ENCODE data around the gene MAB21L3.

MAB21L3 gene

GRCh38 chr1:116153692-116154031 is 42.5 kb downstream of the MAB21L3 start:
- H3K23ac ChIP-seq (ENCODE audit: low read length in 2 of 2) = no peak overlapping the region
- H3K36me3 ChIP-seq (ENCODE audit: control insufficient read depth in 1 of 2, insufficient read depth in 2 of 2, low read depth in 1 of 2, low read length in 2 of 2) = no peaks in the 10 kb centered on the region
- no peak overlapping the region for H3K18ac ChIP-seq (ENCODE audit: low read depth in 1 of 2, low read length in 2 of 2)
- DNase-seq = no peak
- no peak overlapping the region for H3K27ac ChIP-seq (ENCODE audit: low read length, poor library complexity, severe bottlenecking)
- H4K8ac ChIP-seq (ENCODE audit: low read length) = no peak overlapping the region
- peaks cover 8% of the 10 kb centered on the region for H3K4me1 ChIP-seq (ENCODE audit: control insufficient read depth, insufficient read depth, low read depth, low read length)
- H2AFZ ChIP-seq (ENCODE audit: low read depth, low read length) = no peak overlapping the region
- H3K9ac ChIP-seq (ENCODE audit: low read length) = no peak overlapping the region
- H3K14ac ChIP-seq (ENCODE audit: low read length in 2 of 2) = no peak overlapping the region
- no peak overlapping the region for H2BK12ac ChIP-seq (ENCODE audit: low read length in 2 of 2)
- no peak overlapping the region for H2AK5ac ChIP-seq (ENCODE audit: low read length, severe bottlenecking)
- H2BK5ac ChIP-seq (ENCODE audit: low read depth, low read length, poor library complexity, severe bottlenecking) = no peak overlapping the region
- H3K79me1 ChIP-seq (replicated peaks; ENCODE audit: low read length, poor library complexity, severe bottlenecking) = no peaks in the 10 kb centered on the region
- no peak overlapping the region for H3K4me2 ChIP-seq (ENCODE audit: low read length, poor library complexity, severe bottlenecking)
- H3K9me3 ChIP-seq (ENCODE audit: control insufficient read depth, low read length) = no peaks in the 10 kb centered on the region
- no peak overlapping the region for H2BK15ac ChIP-seq (ENCODE audit: low read depth, poor library complexity, severe bottlenecking)
- H2BK120ac ChIP-seq (ENCODE audit: low read depth, low read length) = no peak overlapping the region
- H4K91ac ChIP-seq (ENCODE audit: low read length) = no peak overlapping the region
- H3K4ac ChIP-seq (ENCODE audit: low read depth in 1 of 2, low read length in 2 of 2) = no peak overlapping the region
- H3K4me3 ChIP-seq (ENCODE audit: insufficient read depth in 1 of 2, low read depth in 1 of 2, low read length in 2 of 2) = no peak overlapping the region
- H3K27me3 ChIP-seq (ENCODE audit: control insufficient read depth in 1 of 2, insufficient read depth in 1 of 2, low read length in 2 of 2) = peaks cover 0 to 3% of the 10 kb centered on the region in 2 experiments

GRCh38 chr1:116154536-116154935 is 43.3 kb downstream of the MAB21L3 start:
- no peaks in the 10 kb centered on the region for H3K79me1 ChIP-seq (replicated peaks; ENCODE audit: low read length, poor library complexity, severe bottlenecking)
- 88% methylated on average over 4 of the region's 4 CpGs for WGBS
- no peak overlapping the region for H3K27ac ChIP-seq (ENCODE audit: low read length, poor library complexity, severe bottlenecking)
- no peak overlapping the region for H2BK120ac ChIP-seq (ENCODE audit: low read depth, low read length)
- no peak overlapping the region for H3K4ac ChIP-seq (ENCODE audit: low read depth in 1 of 2, low read length in 2 of 2)
- no peak overlapping the region for H4K91ac ChIP-seq (ENCODE audit: low read length)
- no peak overlapping the region for H3K4me2 ChIP-seq (ENCODE audit: low read length, poor library complexity, severe bottlenecking)
- no peak overlapping the region for H2AK5ac ChIP-seq (ENCODE audit: low read length, severe bottlenecking)
- H2BK5ac ChIP-seq (ENCODE audit: low read depth, low read length, poor library complexity, severe bottlenecking) = no peak overlapping the region
- no peak overlapping the region for H3K23ac ChIP-seq (ENCODE audit: low read length in 2 of 2)
- H4K8ac ChIP-seq (ENCODE audit: low read length) = no peak overlapping the region
- H3K18ac ChIP-seq (ENCODE audit: low read depth in 1 of 2, low read length in 2 of 2) = no peak overlapping the region
- H3K9ac ChIP-seq (ENCODE audit: low read length) = no peak overlapping the region
- no peak overlapping the region for H3K14ac ChIP-seq (ENCODE audit: low read length in 2 of 2)
- H2AFZ ChIP-seq (ENCODE audit: low read depth, low read length) = no peak overlapping the region
- H3K4me3 ChIP-seq (ENCODE audit: insufficient read depth in 1 of 2, low read depth in 1 of 2, low read length in 2 of 2) = no peak overlapping the region
- peaks cover 3% of the 10 kb centered on the region for H3K9me3 ChIP-seq (ENCODE audit: control insufficient read depth, low read length)
- H2BK12ac ChIP-seq (ENCODE audit: low read length in 2 of 2) = no peak overlapping the region
- peaks cover 0 to 3% of the 10 kb centered on the region in 2 experiments for H3K27me3 ChIP-seq (ENCODE audit: control insufficient read depth in 1 of 2, insufficient read depth in 1 of 2, low read length in 2 of 2)
- H3K36me3 ChIP-seq (ENCODE audit: control insufficient read depth in 1 of 2, insufficient read depth in 2 of 2, low read depth in 1 of 2, low read length in 2 of 2) = no peaks in the 10 kb centered on the region
- DNase-seq = no peak
- H3K4me1 ChIP-seq (ENCODE audit: control insufficient read depth, insufficient read depth, low read depth, low read length) = peaks cover 8% of the 10 kb centered on the region
- no peak overlapping the region for H2BK15ac ChIP-seq (ENCODE audit: low read depth, poor library complexity, severe bottlenecking)

GRCh38 chr1:116157096-116157495 is 45.9 kb downstream of the MAB21L3 start:
- H3K9ac ChIP-seq (ENCODE audit: low read length) = no peak overlapping the region

GRCh38 chr1:116159177-116159576 is 48.0 kb downstream of the MAB21L3 start:
- no peak overlapping the region for H4K91ac ChIP-seq (ENCODE audit: low read length)
- no peak for DNase-seq
- no peaks in the 10 kb centered on the region for H3K36me3 ChIP-seq (ENCODE audit: control insufficient read depth in 1 of 2, insufficient read depth in 2 of 2, low read depth in 1 of 2, low read length in 2 of 2)
- peaks cover 0 to 7% of the 10 kb centered on the region in 2 experiments for H3K27me3 ChIP-seq (ENCODE audit: control insufficient read depth in 1 of 2, insufficient read depth in 1 of 2, low read length in 2 of 2)
- no peak overlapping the region for H2BK5ac ChIP-seq (ENCODE audit: low read depth, low read length, poor library complexity, severe bottlenecking)
- H3K4me1 ChIP-seq (ENCODE audit: control insufficient read depth, insufficient read depth, low read depth, low read length) = no peaks in the 10 kb centered on the region
- peaks cover 3% of the 10 kb centered on the region for H3K9me3 ChIP-seq (ENCODE audit: control insufficient read depth, low read length)
- no peaks in the 10 kb centered on the region for H3K79me1 ChIP-seq (replicated peaks; ENCODE audit: low read length, poor library complexity, severe bottlenecking)
- no peak overlapping the region for H3K4me2 ChIP-seq (ENCODE audit: low read length, poor library complexity, severe bottlenecking)
- H3K23ac ChIP-seq (ENCODE audit: low read length in 2 of 2) = no peak overlapping the region
- no peak overlapping the region for H2BK15ac ChIP-seq (ENCODE audit: low read depth, poor library complexity, severe bottlenecking)
- no peak overlapping the region for H2BK12ac ChIP-seq (ENCODE audit: low read length in 2 of 2)
- no peak overlapping the region for H3K14ac ChIP-seq (ENCODE audit: low read length in 2 of 2)
- no peak overlapping the region for H3K9ac ChIP-seq (ENCODE audit: low read length)
- no peak overlapping the region for H3K4me3 ChIP-seq (ENCODE audit: insufficient read depth in 1 of 2, low read depth in 1 of 2, low read length in 2 of 2)
- H3K4ac ChIP-seq (ENCODE audit: low read depth in 1 of 2, low read length in 2 of 2) = no peak overlapping the region
- H3K27ac ChIP-seq (ENCODE audit: low read length, poor library complexity, severe bottlenecking) = no peak overlapping the region
- no peak overlapping the region for H2AK5ac ChIP-seq (ENCODE audit: low read length, severe bottlenecking)
- WGBS = no CpG with 5 or more reads among the region's 1 CpG
- H3K18ac ChIP-seq (ENCODE audit: low read depth in 1 of 2, low read length in 2 of 2) = no peak overlapping the region
- H4K8ac ChIP-seq (ENCODE audit: low read length) = no peak overlapping the region
- H2AFZ ChIP-seq (ENCODE audit: low read depth, low read length) = no peak overlapping the region
- no peak overlapping the region for H2BK120ac ChIP-seq (ENCODE audit: low read depth, low read length)

More at GRCh38 chr1:116157096-116157495, 45.9 kb downstream of the MAB21L3 start:
- Histone ChIP-seq H3K18ac (ENCODE audit: low read depth in 1 of 2, low read length in 2 of 2) (no peak overlapping the region), H4K8ac (ENCODE audit: low read length) (no peak overlapping the region), H2BK12ac (ENCODE audit: low read length in 2 of 2) (no peak overlapping the region), H3K9me3 (ENCODE audit: control insufficient read depth, low read length) (peaks cover 3% of the 10 kb centered on the region), H2BK120ac (ENCODE audit: low read depth, low read length) (no peak overlapping the region), H2AFZ (ENCODE audit: low read depth, low read length) (no peak overlapping the region), H3K4me2 (ENCODE audit: low read length, poor library complexity, severe bottlenecking) (no peak overlapping the region), H3K4me1 (ENCODE audit: control insufficient read depth, insufficient read depth, low read depth, low read length) (peaks cover 4% of the 10 kb centered on the region), H3K79me1 (replicated peaks; ENCODE audit: low read length, poor library complexity, severe bottlenecking) (no peaks in the 10 kb centered on the region), H3K4ac (ENCODE audit: low read depth in 1 of 2, low read length in 2 of 2) (no peak overlapping the region), H3K23ac (ENCODE audit: low read length in 2 of 2) (no peak overlapping the region), H2BK15ac (ENCODE audit: low read depth, poor library complexity, severe bottlenecking) (no peak overlapping the region), H4K91ac (ENCODE audit: low read length) (no peak overlapping the region), H3K4me3 (ENCODE audit: insufficient read depth in 1 of 2, low read depth in 1 of 2, low read length in 2 of 2) (no peak overlapping the region), H3K36me3 (ENCODE audit: control insufficient read depth in 1 of 2, insufficient read depth in 2 of 2, low read depth in 1 of 2, low read length in 2 of 2) (no peaks in the 10 kb centered on the region), H2AK5ac (ENCODE audit: low read length, severe bottlenecking) (no peak overlapping the region), H3K27me3 (ENCODE audit: control insufficient read depth in 1 of 2, insufficient read depth in 1 of 2, low read length in 2 of 2) (peaks cover 0 to 3% of the 10 kb centered on the region in 2 experiments), H3K14ac (ENCODE audit: low read length in 2 of 2) (no peak overlapping the region), H3K27ac (ENCODE audit: low read length, poor library complexity, severe bottlenecking) (no peak overlapping the region), H2BK5ac (ENCODE audit: low read depth, low read length, poor library complexity, severe bottlenecking) (no peak overlapping the region)
- DNase-seq = no peak
- 84% methylated on average over 4 of the region's 4 CpGs for WGBS
